GM19043 (cell line): ENCODE results near the gene EGR4.
"Not testable (repeated sequence)": the region's sequence is repeated elsewhere in the genome, so short reads cannot be mapped to it uniquely, and the experiment has no call there.

Experiments used
- ATAC-seq: cut with Tn5 transposase; IDR thresholded peaks from one replicate; pipeline ENCODE4 v1.9.1; 2021; ENCODE audit warnings: low read depth; ENCODE audit not compliant: unreplicated experiment

EGR4 gene

DNA sequence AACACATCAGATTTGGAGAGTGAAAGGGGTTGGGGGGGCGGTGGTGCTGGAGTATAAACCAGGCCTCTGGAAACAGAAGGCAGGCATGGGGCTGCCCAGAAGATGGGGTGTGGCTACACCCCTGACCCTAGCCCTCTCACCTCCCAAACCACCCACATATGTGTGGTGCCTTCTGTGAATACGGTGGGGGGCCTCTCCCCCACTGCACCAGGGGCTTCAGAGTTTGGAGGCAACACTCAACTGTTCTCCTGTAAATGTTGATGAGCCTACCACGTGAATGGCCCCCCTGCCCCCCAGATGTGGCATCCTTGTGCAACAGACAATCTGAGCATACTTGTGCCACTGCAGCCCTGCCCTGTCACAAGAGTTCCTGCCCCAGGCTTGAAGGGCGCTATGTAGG is 28.6 kb downstream of the EGR4 start:
- no peak for ATAC-seq

- ATAC-seq, result no peak
These were observed 29.1 kb downstream of the EGR4 start for GRCh38 chr2:73264332-73264606.

DNA sequence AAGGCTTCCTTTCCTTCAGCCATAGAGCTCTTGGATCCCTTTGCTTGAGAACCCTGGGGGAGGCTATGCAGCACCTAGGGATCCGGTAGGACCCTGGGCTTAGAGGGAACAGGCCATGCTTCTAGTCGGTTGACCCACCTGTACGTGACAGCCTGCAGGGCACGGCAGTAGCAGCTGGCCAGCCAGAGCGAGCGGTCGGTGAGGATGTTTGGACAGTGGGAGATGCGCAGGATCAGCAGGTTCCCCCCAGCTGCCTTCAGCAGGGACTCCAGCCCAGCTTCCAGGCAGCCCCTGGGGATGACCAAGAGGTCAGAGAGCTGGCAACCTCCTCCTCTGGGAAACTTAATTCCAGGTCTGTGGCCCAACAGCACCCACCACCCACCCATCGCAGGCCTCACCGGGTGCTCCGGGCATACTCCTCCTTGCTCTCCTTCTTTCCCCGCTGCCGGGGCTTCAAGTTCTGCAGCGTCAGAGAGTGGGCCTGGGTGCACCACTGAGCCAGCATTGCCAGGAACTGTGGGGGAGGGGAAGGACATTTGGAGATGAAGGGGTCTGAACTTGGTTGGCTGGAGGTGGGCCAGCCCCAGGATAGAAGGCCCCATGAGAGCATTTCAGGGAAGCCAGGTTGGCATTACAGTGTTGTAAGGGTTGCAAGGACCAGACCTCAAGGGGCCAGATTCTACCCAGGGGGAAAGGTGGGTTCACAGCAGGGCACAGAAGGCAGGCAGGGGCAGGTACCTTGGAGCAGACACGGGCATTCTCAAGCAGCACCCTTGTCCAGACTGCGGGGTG is 29.6 kb downstream of the EGR4 start:
- no peak for ATAC-seq

DNA sequence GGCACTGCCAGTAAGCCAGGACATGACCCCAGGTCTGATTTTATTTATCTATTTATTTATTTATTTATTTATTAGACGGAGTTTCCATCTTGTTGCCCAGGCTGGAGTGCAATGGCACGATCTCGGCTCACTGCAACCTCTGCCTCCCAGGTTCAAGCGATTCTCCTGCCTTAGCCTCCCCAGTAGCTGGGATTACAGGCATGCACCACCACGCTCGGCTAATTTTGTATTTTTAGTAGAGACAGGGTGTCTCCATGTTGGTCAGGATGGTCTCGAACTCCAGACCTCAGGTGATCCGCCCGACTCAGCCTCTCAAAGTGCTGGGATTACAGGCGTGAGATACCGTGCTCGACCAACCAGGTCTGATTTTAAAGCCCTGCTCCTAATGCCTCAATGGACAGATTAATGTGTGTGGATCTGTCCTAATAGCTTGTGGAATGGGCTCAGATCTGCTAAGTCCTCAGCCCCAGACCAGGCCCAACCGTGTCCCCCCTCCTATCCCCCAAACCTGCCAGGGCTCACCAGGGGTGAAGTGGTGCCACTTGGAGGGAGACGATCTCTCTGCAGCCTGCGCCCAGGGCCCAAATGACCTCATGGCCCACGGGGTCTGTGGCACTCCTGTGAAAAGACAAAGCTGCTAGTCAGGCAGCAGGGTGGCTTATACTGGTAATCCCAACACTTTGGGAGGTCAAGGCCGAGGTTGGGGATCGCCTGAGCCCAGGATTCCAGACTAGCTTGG is 30.5 kb downstream of the EGR4 start:
- ATAC-seq, result not testable (repeated sequence)

DNA sequence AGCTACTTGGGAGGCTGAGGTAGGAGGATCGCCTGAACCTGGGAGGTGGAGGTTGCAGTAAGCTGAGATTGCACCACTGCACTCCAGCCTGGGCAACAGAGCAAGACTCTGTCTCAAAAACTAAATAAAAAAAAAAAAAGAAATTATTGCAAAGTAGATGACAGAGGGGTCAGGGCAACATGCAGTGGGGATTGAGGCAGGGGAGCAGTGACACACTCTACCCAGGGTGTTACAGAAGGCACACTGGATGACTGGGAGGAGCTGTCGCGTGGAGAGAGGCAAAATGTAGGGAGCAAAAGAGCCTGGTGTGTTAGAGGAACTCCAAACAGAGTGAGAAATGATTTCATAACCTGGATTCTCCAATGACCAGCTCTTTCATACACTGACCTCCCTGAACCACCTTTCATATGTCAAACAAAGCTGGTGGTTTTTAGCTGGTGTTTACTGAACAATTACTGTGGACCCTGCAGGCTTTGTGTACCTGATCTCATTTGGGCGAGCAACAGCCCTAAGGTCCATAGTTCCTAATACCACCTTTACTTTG is 31.2 kb downstream of the EGR4 start:
- no peak for ATAC-seq

GRCh38 chr2:73260338-73260984 is 32.9 kb downstream of the EGR4 start:
- ATAC-seq, result no peak

DNA sequence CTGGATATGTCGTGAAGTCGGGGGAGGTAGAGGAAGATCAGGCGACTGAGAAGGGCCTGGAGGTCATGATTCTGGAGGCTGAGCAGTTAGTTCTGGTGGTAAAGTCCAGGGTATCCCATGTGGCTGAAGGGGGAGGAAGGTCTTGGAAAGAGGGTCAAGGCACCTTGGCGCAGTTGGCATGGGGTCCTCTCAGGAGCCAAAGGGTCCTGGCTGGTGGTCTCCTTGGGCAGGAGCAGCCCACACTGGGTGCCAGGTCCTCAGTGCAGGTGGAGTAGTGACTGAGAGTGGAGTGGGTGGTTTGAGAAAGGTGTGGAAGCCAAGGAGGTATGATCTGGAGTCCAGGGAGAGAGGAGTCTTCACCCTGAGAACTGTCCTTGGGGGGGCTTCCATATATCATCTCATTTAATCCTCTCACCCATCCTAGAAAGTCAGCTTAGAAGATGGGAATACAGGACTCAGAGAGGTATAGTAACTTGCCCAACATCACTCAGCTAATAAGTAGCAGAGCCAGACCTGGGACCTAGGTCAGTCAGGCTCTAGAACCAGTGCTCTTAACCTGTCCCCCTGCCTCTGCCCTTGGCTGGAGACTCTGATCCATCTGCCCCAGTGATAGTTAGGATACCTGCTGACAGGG is 33.5 kb downstream of the EGR4 start:
- ATAC-seq, result no peak

GRCh38 chr2:73259276-73259675 is 34.1 kb downstream of the EGR4 start:
- no peak for ATAC-seq

- no peak for ATAC-seq
These were observed 34.5 kb downstream of the EGR4 start for GRCh38 chr2:73258913-73259215.

DNA sequence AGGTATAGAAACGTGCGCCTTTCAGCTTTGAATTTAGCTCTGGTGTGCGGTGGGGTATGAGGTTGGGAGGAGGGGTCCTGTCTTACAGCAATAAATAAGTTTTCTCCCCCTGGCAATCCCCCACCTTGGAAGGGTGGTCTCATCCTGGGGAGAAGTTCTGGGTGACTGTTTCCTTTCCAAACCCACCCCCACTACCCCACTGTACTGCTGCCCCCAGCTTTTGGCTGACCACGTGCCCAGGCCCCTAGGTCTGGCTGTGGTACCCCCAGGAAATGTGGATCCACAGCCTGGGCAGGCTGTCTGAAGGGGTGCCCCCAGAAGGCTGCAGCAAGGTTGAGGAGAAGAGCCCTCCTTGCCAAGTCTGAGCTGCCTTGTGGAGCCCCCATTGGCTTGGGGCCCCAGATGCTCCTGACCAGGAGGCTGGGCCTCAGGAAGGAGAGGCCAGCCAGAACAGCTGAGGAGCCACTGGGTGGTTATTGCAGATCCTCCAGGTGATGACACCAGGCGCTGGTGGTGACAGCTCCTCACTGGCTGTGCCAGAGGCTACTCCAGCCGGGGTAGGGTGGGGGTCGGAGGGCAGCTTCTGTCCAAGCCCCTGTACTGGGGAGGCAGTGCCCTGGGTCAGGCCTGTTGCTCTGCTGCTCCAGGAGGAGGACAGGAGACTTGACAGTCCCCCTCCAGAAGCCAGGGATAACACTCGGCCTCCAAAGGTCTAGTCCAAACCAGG is 35.0 kb downstream of the EGR4 start:
- ATAC-seq, result no peak

DNA sequence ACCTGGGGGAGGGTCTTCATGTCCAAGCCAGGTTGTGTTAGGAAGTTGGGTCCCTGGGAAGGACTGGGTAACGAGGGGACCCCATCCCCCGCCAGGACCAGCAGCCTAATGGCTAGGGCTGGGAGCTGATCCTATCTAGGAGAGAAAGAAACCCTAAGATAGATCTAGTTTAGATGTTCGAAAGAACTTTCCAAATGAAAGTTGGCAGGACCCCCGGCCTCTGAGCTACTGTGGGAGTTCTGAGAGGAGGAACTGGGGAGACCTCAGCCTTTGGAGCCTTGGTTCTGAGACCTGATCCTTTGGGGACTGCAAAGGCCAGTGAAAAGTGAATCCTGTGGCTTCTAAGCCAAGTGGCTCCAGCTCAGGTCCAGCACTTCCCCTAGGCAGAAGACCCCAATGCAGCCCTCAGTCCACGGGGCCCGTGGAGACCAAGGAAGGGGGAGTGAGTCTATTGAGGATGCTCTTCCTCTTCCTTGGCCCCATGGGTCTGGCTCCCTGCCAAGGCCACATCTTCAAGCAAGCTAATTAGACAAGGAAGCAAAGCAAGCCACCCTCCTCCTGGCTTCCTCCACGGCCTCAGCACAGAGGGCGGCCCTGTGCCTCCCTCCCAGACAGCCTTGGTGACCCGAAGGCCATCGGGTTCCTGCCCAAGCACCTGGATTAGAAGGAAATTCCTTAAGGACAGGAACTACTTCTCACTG is 35.8 kb downstream of the EGR4 start:
- ATAC-seq, result no peak

DNA sequence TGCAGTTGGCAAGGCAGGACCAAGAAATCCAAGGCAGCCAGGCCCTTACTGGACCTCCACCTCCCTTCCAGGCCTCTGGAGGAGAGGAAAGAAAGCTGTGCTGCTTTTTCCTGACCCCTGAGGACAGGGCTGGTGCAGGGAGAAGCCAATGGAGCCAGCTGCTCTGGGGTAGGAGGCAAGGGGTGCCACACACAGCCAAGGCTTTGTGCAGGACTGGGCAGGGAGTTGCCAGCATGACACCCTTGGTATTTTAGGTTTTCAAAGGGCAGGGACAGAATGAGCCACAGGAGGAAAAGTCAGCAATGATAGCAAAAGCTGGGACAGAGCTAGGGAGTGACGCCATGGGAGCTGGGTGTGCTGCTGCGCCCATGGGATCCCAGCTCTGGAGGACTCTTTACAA is 36.3 kb downstream of the EGR4 start:
- no peak for ATAC-seq

GRCh38 chr2:73256618-73256922 is 36.8 kb downstream of the EGR4 start:
- ATAC-seq, result no peak

DNA sequence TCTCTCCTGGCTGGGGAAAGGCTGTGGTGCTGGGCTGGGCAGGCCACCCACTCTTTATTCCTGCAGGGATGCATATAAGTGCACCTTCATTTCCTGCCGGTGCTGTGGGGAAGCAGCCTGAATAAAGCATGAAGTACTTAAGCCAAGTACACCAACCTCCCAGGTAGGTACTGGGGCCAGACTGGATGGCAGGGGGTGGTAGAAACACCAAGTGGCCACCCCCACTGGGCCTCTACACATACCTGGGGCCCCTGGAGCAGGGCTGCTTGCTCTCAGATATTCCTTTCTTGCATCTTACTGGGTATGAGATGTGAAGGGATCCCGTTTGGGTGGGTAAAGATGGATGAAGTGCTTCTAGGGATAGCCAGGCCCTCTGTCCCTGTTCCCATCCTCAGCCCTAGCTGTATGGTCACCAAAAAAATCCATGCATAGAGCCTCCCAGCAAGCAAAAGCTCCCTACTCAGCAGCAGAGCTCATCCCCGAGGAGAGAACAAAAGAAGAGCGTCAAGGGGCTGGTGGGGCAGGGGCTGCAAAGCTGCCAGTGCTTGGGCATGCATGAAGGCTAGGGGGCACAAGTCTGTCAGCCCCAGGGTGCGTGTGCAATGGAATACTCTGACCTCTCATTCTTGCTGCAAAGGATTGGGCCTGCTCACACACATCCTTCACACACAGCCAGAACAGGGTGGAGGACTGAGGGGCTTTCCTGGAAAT is 37.3 kb downstream of the EGR4 start:
- no peak for ATAC-seq

- no peak for ATAC-seq
These were observed 38.2 kb downstream of the EGR4 start for GRCh38 chr2:73255007-73255644.

DNA sequence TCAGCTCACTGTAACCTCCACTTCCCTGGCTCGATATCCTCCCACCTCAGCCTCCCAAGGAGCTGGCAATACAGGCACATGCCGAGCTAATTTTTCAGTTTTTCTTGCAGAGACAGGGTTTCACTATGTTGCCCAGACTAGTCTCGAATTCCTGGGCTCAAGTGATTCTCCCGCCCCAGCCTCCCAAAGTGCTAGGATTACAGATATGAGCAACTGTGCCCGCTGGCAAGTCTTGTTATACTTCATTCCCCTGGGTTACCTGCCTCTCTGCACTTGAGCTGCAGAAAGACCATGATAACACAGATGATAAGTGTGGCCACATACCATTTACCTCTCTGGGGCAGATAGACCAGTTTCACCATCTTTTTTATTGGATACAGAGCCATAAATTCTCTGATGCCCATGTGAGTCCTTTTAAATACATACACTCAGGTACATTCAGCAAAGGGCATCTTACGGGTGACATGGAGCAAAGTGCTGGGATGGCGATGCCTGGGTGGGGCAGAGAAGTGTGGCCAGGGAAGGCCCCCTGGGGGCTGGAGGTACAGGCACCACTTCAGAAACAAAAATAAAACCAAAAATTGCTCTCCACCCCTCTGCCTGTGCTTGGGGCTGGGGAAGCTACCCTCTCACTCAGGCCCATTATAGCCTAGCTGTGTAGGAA is 38.9 kb downstream of the EGR4 start:
- ATAC-seq, result no peak

DNA sequence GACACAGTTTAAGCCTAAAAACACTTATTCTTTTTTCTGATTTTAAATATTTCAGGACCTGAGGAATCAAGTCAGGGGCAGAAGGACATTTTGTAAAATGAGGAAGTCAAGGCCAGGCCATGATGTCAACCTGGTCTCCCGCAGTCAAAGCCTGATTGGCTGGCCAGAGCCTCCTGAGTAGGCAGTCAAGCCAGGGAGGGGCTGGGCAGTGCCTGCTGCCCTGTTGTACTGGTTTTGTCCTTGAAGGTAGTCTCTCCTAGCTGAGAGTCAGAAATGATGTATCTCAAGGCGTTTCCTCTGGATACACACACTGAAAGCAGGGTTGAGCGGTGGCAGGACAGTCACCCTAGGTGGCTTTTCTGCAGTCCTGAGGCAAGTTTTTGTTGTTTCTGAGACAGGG is 39.4 kb downstream of the EGR4 start:
- ATAC-seq, result no peak

GRCh38 chr2:73253400-73253799 is 39.9 kb downstream of the EGR4 start:
- ATAC-seq, result no peak
